DMS79 (cell line): ENCODE measurements around the gene CFAP221.

Experiments
- DNase-seq: peaks from one replicate; lab custom pipeline; 2025; lab: John Stamatoyannopoulos, UW

Gene CFAP221

GRCh38 chr2:119699016-119699606, 154.9 kb downstream of the CFAP221 start:
- DNase-seq, result no peak

DNA sequence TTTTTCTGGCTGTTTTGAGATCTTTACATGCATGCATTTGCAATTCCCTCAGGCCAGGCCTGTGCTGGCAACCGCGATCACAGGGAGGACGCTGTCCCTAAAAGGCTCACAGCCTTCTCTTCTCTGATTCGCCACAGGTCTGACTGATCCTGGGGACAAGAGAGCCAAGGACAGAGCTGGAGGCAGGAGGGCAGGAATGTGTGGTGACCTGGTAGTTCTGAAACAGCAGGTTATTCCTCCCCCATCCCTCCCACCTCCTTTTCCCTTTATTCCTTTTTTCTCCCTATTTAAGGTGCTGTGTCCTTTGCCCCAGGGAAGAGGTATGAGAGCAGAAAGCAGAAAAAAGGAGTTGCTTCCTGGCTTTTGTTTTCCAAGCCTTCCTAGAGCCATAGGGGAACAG, 156.6 kb downstream of the CFAP221 start:
- no peak for DNase-seq

- DNase-seq, result no peak
These were observed 157.1 kb downstream of the CFAP221 start for GRCh38 chr2:119701352-119701751.

DNA sequence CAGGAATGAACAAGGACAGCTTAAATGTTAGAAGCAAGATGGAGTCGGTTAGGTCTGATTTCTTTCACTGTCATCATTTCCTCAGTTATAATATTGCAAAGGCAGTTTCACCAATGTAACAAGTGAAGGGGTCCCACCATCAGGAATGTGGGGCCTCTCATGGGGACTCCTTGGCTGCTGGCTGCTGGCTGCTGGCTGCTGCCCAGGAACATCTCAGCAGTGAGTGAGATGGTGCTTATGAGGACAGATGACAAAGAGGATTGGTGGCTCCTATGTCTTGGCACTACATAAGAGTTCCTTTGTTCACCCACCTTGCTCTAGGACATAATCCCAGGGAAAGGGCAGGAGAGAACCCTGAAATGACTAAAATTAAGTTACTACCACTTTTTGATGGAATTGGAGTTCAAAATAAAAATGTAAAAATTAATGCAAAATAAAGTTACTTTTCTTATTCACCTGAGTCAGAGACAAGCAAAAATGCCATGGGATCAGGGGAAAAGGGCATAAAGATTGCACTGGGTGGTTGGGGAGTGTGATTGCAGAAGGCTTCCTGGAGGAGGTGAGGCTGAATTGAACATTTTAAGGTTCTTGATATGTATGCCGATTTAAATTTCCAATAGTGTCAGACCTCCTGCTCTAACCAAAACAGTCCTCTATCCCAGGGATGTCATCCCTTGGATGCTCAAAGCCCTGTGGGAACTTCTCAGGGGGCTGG, 158.1 kb downstream of the CFAP221 start:
- DNase-seq, result no peak

GRCh38 chr2:119702918-119703401, 158.7 kb downstream of the CFAP221 start:
- no peak for DNase-seq

DNA sequence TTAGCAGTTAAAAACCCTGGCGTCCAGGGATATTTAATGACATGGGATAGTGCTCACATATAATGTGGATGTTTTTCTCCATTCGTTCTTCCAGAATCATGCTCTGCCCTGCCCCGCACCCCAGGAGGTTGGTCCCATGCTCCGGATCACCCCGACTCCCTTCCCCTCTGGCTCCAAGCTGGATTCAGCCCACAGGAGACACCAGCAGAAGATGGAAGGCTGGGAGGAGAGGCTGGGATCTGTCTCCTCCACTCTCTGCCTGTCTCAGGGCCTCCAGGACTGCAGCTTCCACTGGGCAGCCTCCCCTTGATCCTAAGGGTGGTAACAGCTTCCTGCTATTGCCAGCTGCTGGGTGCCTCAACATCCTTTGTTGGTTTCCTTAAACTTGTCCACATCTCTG, 159.3 kb downstream of the CFAP221 start:
- no peak for DNase-seq

DNA sequence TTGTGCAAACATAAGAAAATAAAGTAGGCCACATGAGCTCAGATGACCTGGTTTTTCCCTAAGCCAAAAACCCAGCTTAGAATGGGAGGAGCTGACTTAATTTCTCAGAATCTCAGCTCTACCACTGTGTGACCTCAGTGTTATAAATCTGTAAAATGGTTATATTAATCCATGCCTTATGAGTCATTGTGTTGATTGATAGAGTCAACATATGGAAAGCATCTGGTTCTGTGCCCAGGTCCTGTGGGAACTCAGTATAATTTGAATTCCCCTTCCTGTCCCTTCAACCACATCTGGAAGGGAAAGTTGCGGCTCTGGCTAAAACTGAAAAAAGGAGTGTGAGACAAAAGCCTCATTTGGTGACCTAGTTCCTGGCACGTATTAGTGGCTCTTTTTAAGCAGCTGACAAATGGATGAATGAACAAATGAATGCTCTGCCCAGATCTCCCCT, 160.4 kb downstream of the CFAP221 start:
- DNase-seq, result no peak

DNA sequence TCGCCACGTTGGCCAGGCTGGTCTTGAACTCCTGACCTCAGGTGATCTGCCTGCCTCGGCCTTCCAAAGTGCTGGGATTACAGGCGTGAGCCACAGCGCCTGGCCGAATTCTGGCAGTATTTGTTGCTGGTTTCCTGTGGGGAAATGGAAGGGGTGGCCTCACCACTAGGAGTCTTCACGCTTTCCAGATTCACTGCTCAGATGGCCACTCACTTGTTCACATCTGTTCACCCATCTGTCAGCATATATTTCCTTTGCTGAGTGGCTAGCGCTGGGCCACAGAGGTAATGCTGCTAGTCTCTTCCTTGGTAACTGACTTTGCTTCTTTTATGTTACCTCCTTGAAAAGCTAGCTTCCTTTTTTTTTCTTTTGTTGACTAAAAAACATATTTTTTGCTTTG, 162.0 kb downstream of the CFAP221 start:
- DNase-seq, result no peak
